Measurements from ENCODE around the gene CCR5AS.
"Not testable (repeated sequence)": the region's sequence is repeated elsewhere in the genome, so short reads cannot be mapped to it uniquely, and the experiment has no call there.

The CCR5AS gene

DNA sequence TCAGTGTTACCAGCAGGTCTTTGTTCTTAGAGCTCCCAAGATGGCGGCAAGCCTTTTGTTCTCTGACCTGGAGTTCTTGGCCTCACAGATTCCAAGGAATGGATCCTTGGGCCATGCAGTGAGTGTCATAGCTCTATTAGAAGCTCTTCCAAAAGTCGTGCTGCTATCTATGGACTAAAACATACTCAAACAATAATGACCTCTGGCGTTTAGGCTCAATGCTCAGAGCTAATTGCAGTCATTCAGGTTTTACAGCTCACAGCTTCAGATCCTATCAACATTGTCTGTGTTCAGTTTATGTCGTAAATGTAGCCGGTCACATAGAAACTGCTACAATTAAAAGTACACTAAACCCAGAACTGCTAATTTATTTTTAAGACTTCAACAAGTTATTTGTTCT lies 22.4 kb upstream of the CCR5AS start:
- DNase-seq (ENCODE audit: low spot score), result no peak

DNA sequence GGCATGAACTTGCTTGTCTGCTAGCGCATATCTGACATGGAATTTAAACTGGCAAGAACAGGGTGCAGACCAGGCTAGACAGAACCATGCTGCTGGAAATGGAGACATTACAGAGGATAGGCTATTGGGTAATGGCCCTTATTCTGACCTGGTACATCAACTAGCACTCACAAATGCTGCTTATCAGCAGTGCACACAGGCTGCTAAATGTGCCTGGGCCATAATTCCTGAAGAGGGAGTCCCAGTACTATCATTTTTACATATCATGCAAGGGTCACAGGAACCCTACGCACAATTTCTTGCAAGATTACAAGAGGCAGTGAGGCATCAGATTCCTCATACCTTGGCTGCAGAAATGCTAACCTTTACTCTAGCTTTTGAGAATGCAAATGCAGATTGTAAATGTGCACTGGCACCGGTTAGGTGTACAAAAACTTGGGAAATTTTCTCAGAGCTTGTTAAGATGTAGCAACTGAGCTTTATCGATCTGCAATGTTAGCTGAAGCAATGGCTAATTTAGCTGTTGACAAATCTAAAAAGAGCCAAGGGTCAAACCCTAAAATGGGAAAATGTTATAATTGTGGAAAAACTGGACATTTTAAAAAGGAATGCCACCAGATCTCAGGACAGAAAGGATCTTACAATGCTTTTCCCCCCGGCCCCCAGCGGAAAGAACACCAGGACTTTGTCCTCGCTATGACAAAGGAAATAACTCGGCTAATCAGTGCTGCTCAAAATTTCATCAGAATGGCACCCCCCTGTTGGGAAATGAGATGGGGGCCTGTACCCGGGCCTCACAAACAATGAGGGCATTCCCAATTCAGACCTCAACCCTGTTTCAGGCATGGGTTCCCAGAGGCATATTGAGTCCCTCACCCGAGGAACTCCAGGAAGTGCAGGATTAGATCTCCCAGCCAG lies 21.3 kb upstream of the CCR5AS start:
- DNase-seq (ENCODE audit: low spot score), result no peak

DNA sequence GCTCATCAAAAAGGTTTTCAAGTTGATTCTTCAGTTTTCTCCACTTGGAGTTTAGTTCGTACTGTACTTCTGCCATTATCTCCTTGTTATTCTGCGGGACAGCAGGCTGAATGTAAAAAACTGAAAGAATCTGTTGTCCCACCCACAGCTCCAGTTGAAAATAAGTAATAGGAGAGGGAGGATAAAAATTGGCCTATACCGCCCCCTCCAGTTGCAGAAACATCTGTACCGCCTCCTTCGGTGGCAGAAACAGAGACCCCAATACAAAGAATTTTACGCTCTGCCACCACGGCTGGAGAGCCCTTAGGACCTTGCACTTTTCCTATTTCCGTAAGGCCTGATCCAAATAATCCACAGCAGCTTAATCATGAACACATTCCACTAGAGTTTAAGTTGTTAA lies 20.5 kb upstream of the CCR5AS start:
- not testable (repeated sequence) for DNase-seq (ENCODE audit: low spot score)

DNA sequence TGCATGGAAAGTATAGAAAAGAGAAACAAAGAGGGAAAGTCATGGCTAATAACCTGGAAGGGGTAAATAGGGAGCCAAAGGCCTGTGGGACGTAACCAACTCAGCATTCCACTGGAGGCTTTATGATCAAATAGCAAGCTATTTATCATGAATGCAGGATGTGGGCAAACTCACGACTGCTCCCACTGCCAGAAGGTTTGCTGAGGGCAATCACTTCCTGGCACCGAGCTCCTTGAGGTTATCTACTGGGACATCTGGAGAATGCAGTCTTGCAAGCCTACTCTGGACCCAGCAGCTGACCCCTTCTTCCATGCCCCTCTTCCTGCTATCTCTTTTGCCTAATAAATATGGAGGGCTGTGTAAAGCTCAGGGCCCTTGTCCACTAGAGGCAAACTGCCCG lies 19.6 kb upstream of the CCR5AS start:
- not testable (repeated sequence) for DNase-seq (ENCODE audit: low spot score)

DNA sequence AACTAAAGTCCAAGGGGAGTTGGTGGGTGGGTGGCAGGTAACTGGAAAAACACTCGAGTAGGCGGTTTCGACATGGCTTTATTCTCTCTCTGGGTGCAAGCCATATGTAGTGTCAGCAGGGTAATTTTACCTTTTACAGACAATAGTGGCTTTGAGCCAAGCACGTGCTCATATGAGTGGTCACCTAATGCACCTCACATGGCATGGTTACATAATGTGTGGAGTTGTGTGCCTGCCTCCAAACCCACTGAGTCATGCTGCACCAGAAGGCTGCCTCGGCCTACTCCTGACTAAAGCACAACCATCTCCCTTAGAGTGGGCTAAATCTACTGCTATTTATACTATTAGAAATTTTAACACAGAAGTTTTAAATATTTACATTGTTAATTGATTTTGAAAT lies 16.7 kb upstream of the CCR5AS start:
- no peak for DNase-seq (ENCODE audit: low spot score)

DNA sequence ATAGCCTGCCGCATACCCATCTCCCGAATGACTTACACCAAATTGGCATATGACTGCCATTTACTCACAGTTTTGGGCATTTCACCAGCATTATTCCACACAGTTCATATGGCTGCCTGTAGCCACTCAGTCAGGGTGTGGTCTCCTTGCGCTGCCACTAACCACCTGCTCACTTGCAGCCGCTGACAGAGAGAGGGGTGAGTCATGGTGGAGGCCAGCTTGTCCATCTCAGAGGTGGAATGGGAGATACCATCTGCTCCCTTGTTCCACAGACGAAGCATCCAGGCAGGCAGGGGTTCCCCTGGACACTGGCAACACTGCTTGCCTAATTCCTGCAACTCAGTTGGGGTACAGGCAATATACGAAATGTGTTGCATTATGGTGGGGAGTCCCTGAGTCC lies 15.8 kb upstream of the CCR5AS start:
- no peak for DNase-seq (ENCODE audit: low spot score)

DNA sequence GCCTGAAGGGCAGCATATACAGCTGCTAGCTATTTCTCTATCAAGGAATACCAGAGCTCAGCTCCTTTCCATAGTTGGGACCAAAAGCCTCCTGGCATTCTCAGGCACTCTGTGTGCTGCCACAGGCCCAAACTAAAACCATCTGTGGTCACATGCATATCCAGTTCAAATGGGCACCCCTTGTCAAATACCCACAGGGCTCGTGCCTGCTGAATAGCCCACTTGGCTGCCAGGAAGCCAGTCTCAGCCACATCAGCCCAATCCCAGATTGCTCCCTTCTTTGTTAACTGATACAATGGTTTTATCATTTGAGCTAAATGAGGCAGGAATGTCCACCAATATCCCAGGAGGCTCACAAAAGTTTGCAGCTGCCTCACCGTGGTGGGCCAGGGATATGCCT lies 14.1 kb upstream of the CCR5AS start:
- no peak for DNase-seq (ENCODE audit: low spot score)

DNA sequence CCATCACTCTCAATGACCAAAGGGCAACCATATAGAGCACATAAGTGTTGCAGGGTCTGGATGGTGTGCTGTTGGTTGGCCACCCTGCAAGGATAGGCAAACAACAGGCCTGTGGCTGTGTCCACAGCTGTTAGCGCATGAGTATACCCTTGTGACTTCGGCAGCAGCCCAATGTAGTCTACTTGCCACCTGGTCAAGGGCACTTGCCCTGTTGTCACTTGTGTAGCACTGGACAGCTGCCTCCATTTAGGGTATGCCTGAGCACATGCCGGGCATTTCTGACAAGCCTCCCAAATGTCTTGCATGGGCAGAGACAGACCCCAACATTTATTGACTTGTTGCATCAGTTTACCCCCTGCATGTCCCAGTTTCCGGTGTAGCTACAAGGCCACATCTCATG lies 12.9 kb upstream of the CCR5AS start:
- no peak for DNase-seq (ENCODE audit: low spot score)

DNA sequence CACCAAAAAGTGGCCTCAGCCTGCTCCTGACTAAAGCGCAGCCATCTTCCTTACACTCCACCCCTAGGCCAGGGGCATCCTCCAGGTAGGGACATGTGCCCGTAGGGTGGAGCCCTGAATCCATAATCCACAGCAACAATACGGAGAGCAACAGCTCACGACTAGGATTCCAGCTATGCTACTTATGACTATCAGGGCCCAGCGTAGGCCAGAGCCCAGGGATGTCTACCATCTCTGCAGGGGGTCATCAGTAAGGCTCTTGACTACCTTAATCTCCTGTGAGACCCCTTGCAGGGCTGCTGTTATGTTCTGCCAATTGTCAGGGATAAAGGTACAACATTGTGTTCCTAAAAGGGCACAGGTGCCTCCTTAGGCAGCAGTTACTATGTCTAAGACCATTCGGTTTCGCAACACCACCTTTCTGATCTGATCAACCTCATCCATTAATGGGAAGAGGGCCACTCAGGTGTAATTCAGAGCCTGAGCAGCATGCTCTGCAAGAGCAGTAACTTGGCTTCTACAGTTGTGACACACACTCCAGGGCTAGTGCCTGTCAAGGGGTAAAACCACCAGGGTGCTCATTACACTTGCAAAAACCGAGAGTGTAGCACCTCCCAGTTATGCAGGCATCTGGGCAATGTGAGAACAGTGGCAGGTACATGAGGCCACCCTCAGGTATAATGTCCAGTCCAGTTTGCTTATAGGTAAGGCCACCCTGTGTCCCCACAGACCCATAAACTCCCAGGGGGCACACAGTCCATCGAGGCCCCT lies 11.2 kb upstream of the CCR5AS start:
- no peak for DNase-seq (ENCODE audit: low spot score)

DNA sequence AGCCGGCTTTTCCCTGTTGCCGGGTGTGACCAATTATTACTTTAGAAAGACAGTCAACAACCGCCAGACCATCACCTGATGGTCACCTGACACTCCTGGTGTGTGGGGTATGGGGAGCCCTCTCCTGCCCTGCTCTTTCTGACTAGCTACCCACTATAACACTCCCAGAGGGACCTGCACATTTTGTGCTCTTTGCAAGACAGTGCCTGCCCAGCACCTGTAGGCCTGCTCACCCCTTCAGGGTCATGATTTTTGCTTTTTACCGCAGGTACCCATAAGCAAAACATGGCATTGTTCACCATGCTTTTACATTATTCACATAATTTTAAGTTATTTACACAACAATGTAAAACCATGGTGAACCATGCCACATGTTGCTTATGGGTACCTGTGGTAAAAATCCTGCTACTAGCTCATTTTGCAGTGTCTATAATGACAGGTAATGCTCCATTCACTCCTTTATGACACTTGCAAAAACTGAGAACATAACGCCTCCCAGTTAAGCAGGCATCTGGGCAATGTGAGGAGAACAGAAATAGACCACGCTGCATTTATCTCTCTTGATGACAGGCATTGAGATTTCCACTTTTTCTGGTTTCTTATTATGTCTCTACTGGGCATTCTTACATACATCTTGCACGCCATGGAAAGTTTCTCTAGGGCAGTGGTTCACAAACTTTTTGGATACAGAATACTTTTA lies 10.1 kb upstream of the CCR5AS start:
- DNase-seq (ENCODE audit: low spot score), result no peak

DNA sequence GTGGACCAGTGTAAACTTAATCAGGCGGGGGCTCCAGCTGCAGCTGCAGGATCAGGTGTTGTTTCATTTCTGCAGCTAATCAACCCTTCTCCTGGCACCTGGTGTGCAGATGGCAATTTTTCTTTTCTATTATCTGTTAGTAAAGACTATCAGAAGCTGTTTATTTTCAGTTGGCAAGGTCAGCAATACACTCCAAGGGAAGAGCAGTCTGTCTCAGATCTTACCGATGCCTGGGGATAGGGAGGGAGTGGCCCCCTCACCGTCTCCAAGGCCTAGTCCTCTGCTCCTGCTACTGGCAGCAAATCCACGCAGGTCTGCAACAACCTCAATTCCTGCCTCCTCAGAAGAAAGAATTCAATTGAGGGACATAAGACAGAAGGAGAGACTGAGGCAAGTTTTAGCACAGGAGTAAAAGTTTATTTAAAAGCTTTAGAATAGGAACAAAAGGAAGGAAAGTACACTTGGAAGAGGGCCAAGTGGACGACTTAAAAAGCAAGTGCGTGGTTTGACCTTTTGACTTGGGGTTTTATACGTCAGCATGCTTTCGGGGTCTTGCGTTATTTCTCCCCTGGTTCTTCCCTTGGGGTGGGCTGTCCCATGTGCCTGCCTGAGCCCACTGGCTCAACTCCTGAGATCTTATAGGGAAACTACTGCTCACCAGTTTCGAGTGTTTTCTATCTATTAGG lies 9.4 kb upstream of the CCR5AS start:
- DNase-seq (ENCODE audit: low spot score), result no peak

DNA sequence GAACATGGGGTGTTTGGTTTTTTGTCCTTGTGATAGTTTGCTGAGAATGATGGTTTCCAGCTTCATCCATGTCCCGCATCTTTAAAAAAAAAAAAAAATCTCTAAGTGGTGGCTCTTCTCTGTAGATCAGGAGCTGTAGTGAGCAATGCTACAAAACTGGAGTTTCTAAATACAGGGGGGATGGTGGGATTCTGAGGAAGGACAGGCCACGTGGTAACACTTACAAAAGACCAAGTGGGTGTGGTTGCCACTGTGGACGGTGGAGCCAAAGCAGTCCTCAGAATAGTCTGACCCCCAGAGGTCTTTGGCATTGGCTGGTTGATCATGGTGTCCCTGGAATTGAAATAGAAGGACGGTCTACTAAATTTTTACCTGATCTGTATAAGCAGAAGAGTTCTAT lies 7.9 kb upstream of the CCR5AS start:
- DNase-seq (ENCODE audit: low spot score), result no peak

DNA sequence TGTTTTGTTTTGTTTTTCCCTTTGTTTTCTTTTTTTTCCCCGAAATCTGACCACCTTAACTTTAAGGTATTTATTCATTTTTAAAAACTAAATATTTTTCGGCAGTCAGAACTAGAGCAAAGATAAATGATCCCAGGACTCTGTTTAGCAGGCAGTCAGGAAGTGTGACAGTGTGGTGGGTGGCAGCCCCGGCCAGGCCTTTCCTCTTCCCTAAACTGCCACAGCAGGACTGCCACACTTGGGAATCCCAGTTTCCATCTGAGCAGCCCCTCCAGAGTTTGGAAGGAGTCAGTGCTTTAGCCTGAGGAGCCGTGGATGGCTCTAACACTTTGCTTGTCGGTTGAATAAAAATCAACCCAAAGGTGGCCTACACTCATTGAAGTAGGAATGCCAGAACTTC lies 7.1 kb upstream of the CCR5AS start:
- no peak for DNase-seq (ENCODE audit: low spot score)

DNA sequence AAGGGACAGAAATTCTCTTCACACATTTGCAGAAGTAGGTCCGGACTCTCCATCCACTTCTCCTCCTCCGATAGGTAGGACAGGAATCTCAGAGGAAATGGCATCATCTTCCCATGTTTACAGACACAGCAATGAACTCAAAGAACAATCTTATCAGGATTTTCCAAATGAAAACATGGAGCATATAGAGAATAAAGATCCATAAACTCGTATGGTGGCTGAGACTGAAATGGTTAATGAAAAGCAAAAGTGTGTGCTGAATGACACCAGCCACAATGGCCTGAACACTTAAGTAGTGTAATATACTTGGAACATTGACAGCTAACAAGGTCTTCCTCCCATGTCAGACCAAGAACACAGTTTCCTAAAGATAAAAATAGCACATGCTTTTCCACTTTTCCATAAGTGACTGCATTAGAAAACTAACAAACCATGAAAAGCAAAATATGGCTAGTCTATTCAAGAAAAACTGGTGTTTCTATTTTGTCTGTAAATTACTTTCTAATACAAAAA lies 6.0 kb upstream of the CCR5AS start:
- DNase-seq (ENCODE audit: low spot score), result no peak

DNA sequence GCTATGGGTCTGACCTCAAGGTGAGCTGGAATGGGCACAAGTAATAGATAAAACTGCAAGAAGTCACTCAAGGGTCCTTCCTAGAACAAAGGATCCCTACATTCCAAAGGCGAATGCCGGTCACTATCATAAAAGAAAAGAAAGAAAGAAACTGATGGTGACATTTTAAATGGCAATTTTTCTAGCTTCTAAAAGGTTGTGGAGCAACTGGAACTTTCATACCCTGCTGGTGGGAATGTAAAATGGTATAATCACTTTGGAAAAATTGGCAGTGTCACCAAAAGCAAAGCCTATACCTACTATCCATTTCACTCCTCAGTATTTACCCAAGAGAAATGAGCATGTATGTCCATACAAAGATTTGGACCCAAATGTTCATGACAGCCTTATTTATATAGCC lies 4.4 kb upstream of the CCR5AS start:
- no peak for DNase-seq (ENCODE audit: low spot score)

DNA sequence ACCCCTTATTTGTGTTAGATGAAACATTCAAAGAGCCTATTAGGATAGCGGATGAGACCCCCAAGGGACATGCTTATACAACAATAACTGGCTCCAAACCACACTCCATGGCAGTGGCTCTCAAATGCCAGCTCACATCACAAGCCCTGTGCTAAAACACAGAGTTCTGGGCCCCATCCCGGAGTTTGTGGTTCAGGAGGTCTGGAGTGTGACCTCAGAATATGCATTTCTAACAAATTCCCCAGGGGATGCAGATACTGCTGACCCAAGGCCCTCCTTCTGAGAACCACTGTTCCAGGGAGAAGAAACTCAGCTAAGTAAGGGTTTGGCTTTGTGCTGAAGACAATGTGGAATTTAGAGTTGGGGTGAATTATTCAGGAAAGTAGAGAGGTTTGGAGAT lies 3.8 kb upstream of the CCR5AS start:
- no peak for DNase-seq (ENCODE audit: low spot score)

DNA sequence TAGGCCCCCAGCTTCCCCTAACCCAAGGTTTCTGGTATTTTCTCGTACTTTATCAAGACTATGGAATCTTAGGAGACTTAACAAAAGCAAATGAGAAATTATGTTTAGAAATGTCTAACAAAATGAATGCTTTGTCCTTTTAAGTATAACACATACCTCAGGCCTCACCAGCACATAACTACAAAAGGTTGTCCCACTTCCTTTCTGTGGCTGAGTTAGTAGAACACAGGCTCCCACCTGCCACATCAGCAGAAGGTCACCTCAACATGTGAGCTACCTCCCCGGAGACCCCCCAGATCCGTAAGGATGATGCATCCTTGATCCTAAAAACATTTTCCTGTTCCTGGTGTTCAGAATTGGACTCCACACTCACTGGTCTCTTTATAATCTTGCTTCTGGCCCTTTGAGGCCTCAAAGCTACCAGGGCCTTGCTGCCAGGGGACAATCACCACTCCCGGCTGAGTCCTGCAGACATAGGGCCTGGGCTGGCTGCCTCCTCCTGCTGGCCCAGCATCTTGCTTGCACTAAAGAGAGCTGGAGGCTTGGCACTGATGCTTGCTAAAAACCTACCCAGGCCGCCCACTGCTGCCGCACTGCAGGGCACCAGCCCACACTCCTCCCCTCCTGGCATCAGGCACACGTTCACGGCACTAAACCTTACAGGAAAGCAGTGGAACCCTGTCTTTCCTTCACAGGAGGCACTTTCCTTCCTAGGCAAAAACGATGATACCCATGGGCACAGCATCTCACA lies 3.0 kb upstream of the CCR5AS start:
- no peak for DNase-seq (ENCODE audit: low spot score)

DNA sequence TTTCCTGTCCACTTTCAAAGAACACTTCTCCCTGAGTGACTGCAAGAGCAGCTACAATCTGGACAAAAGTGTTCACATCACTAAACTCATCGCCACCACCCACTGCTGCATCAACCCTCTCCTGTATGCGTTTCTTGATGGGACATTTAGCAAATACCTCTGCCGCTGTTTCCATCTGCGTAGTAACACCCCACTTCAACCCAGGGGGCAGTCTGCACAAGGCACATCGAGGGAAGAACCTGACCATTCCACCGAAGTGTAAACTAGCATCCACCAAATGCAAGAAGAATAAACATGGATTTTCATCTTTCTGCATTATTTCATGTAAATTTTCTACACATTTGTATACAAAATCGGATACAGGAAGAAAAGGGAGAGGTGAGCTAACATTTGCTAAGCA lies 2.0 kb upstream of the CCR5AS start:
- no peak for DNase-seq (ENCODE audit: low spot score)

DNA sequence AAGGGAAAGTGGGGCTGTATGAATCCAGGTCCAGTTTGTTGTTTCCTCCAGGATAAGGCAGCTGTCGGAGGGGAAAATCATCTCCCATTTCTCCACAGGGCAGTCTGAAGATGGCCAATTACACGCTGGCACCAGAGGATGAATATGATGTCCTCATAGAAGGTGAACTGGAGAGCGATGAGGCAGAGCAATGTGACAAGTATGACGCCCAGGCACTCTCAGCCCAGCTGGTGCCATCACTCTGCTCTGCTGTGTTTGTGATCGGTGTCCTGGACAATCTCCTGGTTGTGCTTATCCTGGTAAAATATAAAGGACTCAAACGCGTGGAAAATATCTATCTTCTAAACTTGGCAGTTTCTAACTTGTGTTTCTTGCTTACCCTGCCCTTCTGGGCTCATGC lies 1.1 kb upstream of the CCR5AS start:
- no peak for DNase-seq (ENCODE audit: low spot score)

DNA sequence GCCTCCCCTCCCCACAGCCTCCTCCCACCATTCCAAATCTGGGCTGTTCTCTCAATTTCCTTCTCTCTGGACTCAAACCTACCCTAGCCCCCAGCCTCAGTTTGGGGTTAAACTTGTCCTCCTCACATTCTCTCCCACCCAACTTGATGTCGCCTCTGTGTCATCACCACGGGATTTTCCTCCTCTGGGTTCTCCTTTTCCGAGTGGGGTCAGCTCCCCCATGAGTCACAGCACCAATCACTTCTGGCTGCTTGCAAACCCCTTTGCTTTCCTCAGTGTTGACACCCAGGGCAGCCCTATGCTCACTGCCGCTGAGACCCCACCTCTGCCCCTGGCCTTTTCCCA lies 451 bp downstream of the CCR5AS start:
- no peak for DNase-seq (ENCODE audit: low spot score)

DNA sequence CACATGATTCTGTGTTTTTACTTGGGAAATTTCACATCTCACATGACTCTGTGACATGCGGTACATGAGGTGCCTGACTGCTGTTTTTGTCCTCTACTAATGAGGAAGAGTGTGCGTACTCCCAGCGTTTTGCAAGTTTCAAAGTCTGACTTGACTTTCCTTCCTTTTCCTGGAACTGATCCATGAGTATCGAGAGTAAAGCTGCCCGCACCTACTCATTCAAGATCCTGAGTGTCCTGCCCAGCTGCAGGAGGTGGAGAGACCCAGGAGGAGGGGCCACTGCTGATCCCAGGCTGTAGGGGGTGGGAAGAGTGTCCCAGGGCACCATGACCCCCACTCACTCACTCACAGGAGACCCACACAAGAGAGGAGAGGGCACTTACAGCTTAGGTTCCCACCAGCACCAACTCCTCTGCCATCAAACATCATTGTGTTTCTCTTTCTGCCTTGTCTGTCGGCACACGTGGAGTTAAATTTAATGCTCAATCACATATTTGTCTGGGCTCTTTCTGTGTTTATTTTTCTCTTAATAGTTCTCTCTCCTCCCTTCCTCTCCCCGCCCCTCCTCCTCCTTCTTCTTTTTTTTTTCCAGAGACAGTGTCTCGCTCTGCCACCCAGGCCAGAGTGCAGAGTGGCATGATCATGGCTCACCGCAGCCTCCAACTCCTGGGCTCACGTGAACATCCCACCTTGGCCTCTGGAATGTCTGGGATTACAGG lies 1.4 kb downstream of the CCR5AS start:
- DNase-seq (ENCODE audit: low spot score), result no peak

Data from globus pallidus (tissue), 1 donor.